Caco-2 (cell line): Measurements from ENCODE around the gene BMP6. TPM values are rescaled to one million over a fixed set of nuclear protein-coding genes. Genes with fewer than 3 reads are reported as not detected.
"Not testable (repeated sequence)": the region's sequence is repeated elsewhere in the genome, so short reads cannot be mapped to it uniquely, and the experiment has no call there.

Source experiments
- BruUV-seq: library from RNA; stranded (reverse); fragments of 400-500 nt; replicated peaks from 2 replicates; lab custom pipeline; 2021; lab: Mats Ljungman, UMichigan
- CTCF ChIA-PET: fragments of 300-600 bp; sonication (Branson Sonifier 250); formaldehyde crosslinking; loops from one replicate; lab custom pipeline; 2022; ENCODE audit warnings: antibody characterized with exemption; lab: Charles Lee
- POLR2A ChIA-PET: fragments of 300-600 bp; sonication (Branson Sonifier 250); formaldehyde crosslinking; loops from one replicate; lab custom pipeline; 2022; ENCODE audit warnings: antibody characterized with exemption; lab: Charles Lee
- DNase-seq, 2 experiments: peaks; one replicate each; pipeline versions ENCODE4 v3.0.0 to v3.0.0-alpha.2; 2020 to 2022
- H3K27me3 ChIP-seq: replicated peaks from 2 replicates; pipeline ENCODE4 v1.6.0; 2011; ENCODE audit warnings: low read length; ENCODE audit not compliant: control insufficient read depth, insufficient read depth
- H3K36me3 ChIP-seq: 2 replicates; pipeline ENCODE4 v1.5.1; 2011; ENCODE audit warnings: low read length; ENCODE audit not compliant: control insufficient read depth, insufficient read depth
- H3K4me1 ChIP-seq: fragments of 250-450 bp; sonication (Bioruptor Pico); 2 replicates; pipeline ENCODE4 v1.5.1; 2020; ENCODE audit warnings: mild to moderate bottlenecking
- H3K4me3 ChIP-seq: 2 replicates; pipeline ENCODE4 v1.5.1; 2011; ENCODE audit warnings: low read depth, mild to moderate bottlenecking, control low read depth, low read length
- H3K9me3 ChIP-seq: fragments of 250-450 bp; sonication (Bioruptor Pico); 2 replicates; pipeline ENCODE4 v1.5.1; 2020; ENCODE audit warnings: mild to moderate bottlenecking, moderate library complexity
- H3K27ac Mint-ChIP-seq: one replicate; pipeline ENCODE4 v1.8.0; 2022; ENCODE audit warnings: mixed read lengths; ENCODE audit not compliant: unreplicated experiment
- H3K27me3 Mint-ChIP-seq: one replicate; pipeline ENCODE4 v1.8.0; 2022; ENCODE audit warnings: mixed read lengths; ENCODE audit not compliant: insufficient read depth, unreplicated experiment
- H3K36me3 Mint-ChIP-seq: one replicate; pipeline ENCODE4 v1.8.0; 2022; ENCODE audit warnings: mild to moderate bottlenecking, mixed read lengths; ENCODE audit not compliant: insufficient read depth, unreplicated experiment
- H3K4me1 Mint-ChIP-seq: one replicate; pipeline ENCODE4 v1.8.0; 2022; ENCODE audit warnings: low read depth, mixed read lengths; ENCODE audit not compliant: unreplicated experiment
- H3K4me3 Mint-ChIP-seq: one replicate; pipeline ENCODE4 v1.8.0; 2022; ENCODE audit warnings: mild to moderate bottlenecking, moderate library complexity, mixed read lengths; ENCODE audit not compliant: unreplicated experiment
- H3K9me3 Mint-ChIP-seq: one replicate; pipeline ENCODE4 v1.8.0; 2022; ENCODE audit warnings: mixed read lengths; ENCODE audit not compliant: unreplicated experiment
- intact Hi-C: fragments of 100-400 bp; cut with micrococcal nuclease; formaldehyde crosslinking; loops from one replicate; pipeline ENCODE4 v1.10.0; 2022; ENCODE audit not compliant: unreplicated experiment
- total RNA-seq: library from RNA; stranded (reverse); gene quantifications from 2 replicates; pipeline ENCODE4 v1.2.3, GENCODE V29; 2022
- TF ChIP-seq, protein P1 (sequence below), 2 experiments: fragments of 200-600 bp in 1 of 2; IDR thresholded peaks; 1 replicate in 1 of 2; 2 replicates in 1 of 2; pipeline versions ENCODE4 v1.5.1 to v1.8.0; 2011 to 2022; ENCODE audit warnings: antibody characterized with exemption in 1 of 2, control low read depth in 1 of 2, inconsistent platforms in 1 of 2, low read depth in 1 of 2, low read length in 1 of 2, mild to moderate bottlenecking in 1 of 2, moderate library complexity in 1 of 2; ENCODE audit not compliant: insufficient read depth in 1 of 2, severe bottlenecking in 1 of 2, unreplicated experiment in 1 of 2

BMP6 gene
- total RNA-seq, 1 experiment from 2014 or later, result 0.61 TPM

GRCh38 chr6:7891078-7891872 is 165.4 kb downstream of the BMP6 start:
- TF ChIP-seq, protein P1, sequence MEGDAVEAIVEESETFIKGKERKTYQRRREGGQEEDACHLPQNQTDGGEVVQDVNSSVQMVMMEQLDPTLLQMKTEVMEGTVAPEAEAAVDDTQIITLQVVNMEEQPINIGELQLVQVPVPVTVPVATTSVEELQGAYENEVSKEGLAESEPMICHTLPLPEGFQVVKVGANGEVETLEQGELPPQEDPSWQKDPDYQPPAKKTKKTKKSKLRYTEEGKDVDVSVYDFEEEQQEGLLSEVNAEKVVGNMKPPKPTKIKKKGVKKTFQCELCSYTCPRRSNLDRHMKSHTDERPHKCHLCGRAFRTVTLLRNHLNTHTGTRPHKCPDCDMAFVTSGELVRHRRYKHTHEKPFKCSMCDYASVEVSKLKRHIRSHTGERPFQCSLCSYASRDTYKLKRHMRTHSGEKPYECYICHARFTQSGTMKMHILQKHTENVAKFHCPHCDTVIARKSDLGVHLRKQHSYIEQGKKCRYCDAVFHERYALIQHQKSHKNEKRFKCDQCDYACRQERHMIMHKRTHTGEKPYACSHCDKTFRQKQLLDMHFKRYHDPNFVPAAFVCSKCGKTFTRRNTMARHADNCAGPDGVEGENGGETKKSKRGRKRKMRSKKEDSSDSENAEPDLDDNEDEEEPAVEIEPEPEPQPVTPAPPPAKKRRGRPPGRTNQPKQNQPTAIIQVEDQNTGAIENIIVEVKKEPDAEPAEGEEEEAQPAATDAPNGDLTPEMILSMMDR (IDR thresholded peaks at IDR 0.05; ENCODE audit: insufficient read depth in 1 of 2, low read depth in 1 of 2, low read length in 1 of 2, severe bottlenecking in 1 of 2, unreplicated experiment in 1 of 2), result no peak
- H3K9me3 Mint-ChIP-seq, result no peaks in the 10 kb centered on the region

GRCh38 chr6:7892367-7892766 is 166.5 kb downstream of the BMP6 start:
- BruUV-seq, H3K4me3 Mint-ChIP-seq, H3K27ac Mint-ChIP-seq, H3K27me3 Mint-ChIP-seq, DNase-seq, H3K9me3 ChIP-seq, H3K4me1 Mint-ChIP-seq, H3K27me3 ChIP-seq, POLR2A ChIA-PET, H3K4me3 ChIP-seq, H3K4me1 ChIP-seq, H3K9me3 Mint-ChIP-seq, intact Hi-C loops, H3K36me3 ChIP-seq: not testable (repeated sequence)
- peaks cover 72% of the 10 kb centered on the region for H3K36me3 Mint-ChIP-seq
- CTCF ChIA-PET, result interaction anchor here (0.5 kb wide), 1 partner anchor 698 kb away, joined by 3 read pairs; no protein-coding TSS in a partner anchor

More at GRCh38 chr6:7891078-7891872, 165.4 kb downstream of the BMP6 start:
- Mint-ChIP-seq H3K4me3 (no peak overlapping the region), H3K27ac (no peak overlapping the region), H3K27me3 (no peaks in the 10 kb centered on the region), H3K36me3 (peaks cover 73% of the 10 kb centered on the region), H3K4me1 (no peaks in the 10 kb centered on the region)
- no peak for DNase-seq
- CTCF ChIA-PET, result interaction anchor here (0.5 kb wide), 1 partner anchor 699 kb away, joined by 3 read pairs; no protein-coding TSS in a partner anchor
- no peaks in the 10 kb centered on the region for H3K9me3 ChIP-seq
- H3K4me3 ChIP-seq, result no peak overlapping the region
- POLR2A ChIA-PET, result no interaction called here
- no TSS peak for BruUV-seq
- intact Hi-C loops, result no loop called here
- H3K36me3 ChIP-seq, result peaks cover 2% of the 10 kb centered on the region; the same call in 1 of the 2 replicates
- no peaks in the 10 kb centered on the region for H3K27me3 ChIP-seq
- H3K4me1 ChIP-seq, result no peaks in the 10 kb centered on the region

DNA sequence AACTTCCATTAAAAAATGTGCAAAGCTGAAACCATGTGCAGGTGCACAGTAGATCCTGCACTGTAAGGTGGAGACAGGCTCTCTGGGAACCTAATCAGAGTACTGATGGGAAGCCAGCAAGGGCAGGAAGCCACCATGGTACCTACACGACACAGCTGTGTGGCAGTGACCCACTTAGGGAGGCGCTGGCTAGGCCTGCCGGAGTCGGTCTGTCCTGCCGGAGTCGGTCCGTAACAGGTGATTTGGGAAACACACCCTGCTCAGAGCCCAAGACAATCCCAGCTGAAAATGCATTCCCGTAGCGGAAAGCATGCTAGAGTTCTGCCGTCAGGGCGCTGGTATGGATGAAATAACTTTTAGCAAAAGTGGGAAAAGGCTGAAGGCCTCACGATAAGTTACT is 167.4 kb downstream of the BMP6 start:
- TF ChIP-seq, protein P1 (IDR thresholded peaks at IDR 0.05; ENCODE audit: insufficient read depth in 1 of 2, low read depth in 1 of 2, low read length in 1 of 2, severe bottlenecking in 1 of 2, unreplicated experiment in 1 of 2), result no peak

More for the DNA sequence above, 167.4 kb downstream of the BMP6 start:
- intact Hi-C loops, result no loop called here
- Mint-ChIP-seq H3K4me1 (no peaks in the 10 kb centered on the region), H3K27ac (no peak overlapping the region), H3K27me3 (no peaks in the 10 kb centered on the region), H3K9me3 (no peaks in the 10 kb centered on the region), H3K36me3 (peaks cover 76% of the 10 kb centered on the region), H3K4me3 (no peak overlapping the region)
- Histone ChIP-seq H3K4me1 (no peaks in the 10 kb centered on the region), H3K4me3 (no peak overlapping the region), H3K27me3 (no peaks in the 10 kb centered on the region), H3K36me3 (0 out of 2 replicates have a peak, but pooled peaks cover 1% of the 10 kb centered on the region), H3K9me3 (no peaks in the 10 kb centered on the region)
- ChIA-PET CTCF (no interaction called here), POLR2A (no interaction called here)
- no TSS peak for BruUV-seq
- DNase-seq, result no peak
